ENCODE data around the gene GAD1. TPM values are rescaled to one million over a fixed set of nuclear protein-coding genes. Genes with fewer than 3 reads are reported as not detected.

The GAD1 gene
- total RNA-seq, 1 donor = not detected

DNA sequence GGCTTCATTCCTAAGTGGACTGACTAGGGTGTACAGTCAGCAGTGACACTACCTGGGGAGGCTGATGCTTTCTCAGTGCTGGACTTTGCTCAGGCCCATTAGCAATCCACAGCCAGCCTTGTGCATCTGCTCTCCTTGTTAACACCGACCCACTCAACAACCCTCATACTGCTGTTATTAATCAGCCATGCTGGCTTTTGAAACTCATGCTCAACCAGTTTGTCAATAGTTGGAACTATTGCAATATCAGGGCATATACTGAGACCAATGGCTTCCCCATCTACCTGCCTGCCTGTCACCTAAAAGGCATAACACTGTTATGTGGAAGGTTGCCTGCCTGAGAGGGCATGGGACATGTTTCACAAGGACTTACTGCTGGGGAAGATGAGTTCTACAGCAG lies 39.4 kb downstream of the GAD1 start:
- DNase-seq (ENCODE audit: low read depth) = no peak
- H3K4me3 ChIP-seq (ENCODE audit: low read depth, low read length) = no peak overlapping the region
- TF ChIP-seq, protein P1, sequence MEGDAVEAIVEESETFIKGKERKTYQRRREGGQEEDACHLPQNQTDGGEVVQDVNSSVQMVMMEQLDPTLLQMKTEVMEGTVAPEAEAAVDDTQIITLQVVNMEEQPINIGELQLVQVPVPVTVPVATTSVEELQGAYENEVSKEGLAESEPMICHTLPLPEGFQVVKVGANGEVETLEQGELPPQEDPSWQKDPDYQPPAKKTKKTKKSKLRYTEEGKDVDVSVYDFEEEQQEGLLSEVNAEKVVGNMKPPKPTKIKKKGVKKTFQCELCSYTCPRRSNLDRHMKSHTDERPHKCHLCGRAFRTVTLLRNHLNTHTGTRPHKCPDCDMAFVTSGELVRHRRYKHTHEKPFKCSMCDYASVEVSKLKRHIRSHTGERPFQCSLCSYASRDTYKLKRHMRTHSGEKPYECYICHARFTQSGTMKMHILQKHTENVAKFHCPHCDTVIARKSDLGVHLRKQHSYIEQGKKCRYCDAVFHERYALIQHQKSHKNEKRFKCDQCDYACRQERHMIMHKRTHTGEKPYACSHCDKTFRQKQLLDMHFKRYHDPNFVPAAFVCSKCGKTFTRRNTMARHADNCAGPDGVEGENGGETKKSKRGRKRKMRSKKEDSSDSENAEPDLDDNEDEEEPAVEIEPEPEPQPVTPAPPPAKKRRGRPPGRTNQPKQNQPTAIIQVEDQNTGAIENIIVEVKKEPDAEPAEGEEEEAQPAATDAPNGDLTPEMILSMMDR (IDR thresholded peaks at IDR 0.05; ENCODE audit: insufficient read depth, low read length) = no peak

DNA sequence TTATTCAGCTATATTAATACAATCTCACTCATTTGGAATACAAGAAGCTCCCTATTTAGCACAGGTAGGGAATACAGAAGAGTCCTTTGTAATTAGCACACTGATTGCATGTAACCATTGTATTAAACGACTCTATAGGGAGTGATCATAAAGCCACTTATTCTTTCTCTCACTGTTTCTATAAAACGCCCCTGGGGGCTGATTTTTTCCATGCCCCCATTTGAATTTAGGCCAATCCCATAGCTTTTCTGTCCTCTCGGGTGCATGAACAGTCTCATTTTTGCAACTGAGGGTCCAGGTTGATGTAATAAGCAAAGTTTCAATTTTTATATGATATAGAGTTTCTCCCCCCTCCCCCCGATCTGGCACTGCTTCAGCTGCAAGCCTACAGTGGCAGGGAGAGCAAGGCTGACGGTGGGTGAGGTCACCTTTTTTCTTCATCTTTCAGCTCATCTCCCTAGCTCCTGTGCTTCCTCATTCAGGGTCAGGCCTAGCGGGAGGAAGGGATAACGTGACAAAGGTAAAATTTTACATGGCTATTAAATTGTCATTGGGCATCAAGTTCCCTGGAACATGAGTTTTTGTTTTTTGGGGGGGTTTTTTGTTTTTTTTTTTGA lies 45.7 kb downstream of the GAD1 start:
- TF ChIP-seq, protein P1 (IDR thresholded peaks at IDR 0.05; ENCODE audit: insufficient read depth, low read length) = no peak
- H3K4me3 ChIP-seq (ENCODE audit: low read depth, low read length) = no peak overlapping the region
- DNase-seq (ENCODE audit: low read depth) = no peak

DNA sequence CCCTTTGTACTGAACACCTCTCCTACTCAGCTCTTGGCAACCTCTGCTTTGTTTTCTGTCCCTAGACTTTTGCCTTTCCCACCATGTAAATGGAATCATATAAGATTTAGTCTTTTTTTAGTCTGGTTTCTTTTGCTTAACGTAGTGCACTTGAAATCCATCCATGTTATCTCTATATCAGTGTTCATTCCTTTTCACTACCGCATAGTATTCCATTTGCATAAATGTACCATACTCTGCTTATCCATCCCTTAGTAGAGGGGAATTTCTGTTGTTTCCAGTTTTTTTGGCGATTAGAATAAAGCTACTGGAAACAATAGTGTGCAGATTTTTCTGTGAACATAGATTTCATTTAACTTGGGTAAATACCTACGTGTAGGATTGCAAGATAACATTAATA lies 46.4 kb downstream of the GAD1 start:
- H3K4me3 ChIP-seq (ENCODE audit: low read depth, low read length) = no peak overlapping the region
- TF ChIP-seq, protein P1 (IDR thresholded peaks at IDR 0.05; ENCODE audit: insufficient read depth, low read length) = no peak
- no peak for DNase-seq (ENCODE audit: low read depth)

DNA sequence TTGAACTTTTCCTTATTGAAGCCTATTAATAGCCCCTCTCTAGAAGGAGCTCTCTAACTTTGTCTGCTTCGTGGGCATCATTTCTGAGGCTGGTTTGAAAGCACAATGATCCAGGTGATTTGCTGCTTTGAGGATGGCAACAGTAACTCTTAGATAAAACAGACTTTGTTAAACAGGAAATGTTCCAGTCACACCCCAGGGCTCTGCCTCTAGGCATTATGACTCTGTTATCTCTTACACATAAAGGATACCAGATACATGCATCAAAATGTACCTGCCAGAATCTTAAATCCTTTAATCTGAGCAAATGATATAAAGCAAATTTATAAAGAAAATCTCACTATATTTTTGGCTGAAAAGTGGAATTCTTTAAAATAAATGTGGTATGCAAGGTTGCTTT lies 52.3 kb downstream of the GAD1 start:
- TF ChIP-seq, protein P1 (IDR thresholded peaks at IDR 0.05; ENCODE audit: insufficient read depth, low read length) = no peak
- no peak overlapping the region for H3K4me3 ChIP-seq (ENCODE audit: low read depth, low read length)
- no peak for DNase-seq (ENCODE audit: low read depth)

DNA sequence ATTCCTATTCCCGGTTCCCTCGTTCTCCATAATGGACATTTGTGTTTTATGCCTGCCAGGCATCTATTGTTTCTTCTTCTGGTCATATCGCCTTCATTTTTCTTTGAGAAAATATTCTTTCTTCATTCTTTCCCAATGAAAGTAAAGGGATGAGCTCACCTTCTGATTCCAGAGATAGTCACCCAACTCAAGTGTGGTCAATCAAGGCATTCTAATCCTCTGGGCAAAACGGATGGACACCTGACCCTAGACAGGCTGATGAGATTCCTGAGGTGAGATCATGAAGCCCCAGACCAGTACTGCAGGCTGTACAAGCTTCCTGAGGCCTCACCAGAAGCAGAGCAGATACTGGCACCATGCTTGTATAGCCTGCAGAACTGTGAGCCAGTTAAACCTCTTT lies 52.8 kb downstream of the GAD1 start:
- DNase-seq (ENCODE audit: low read depth) = no peak
- TF ChIP-seq, protein P1 (IDR thresholded peaks at IDR 0.05; ENCODE audit: insufficient read depth, low read length) = no peak

DNA sequence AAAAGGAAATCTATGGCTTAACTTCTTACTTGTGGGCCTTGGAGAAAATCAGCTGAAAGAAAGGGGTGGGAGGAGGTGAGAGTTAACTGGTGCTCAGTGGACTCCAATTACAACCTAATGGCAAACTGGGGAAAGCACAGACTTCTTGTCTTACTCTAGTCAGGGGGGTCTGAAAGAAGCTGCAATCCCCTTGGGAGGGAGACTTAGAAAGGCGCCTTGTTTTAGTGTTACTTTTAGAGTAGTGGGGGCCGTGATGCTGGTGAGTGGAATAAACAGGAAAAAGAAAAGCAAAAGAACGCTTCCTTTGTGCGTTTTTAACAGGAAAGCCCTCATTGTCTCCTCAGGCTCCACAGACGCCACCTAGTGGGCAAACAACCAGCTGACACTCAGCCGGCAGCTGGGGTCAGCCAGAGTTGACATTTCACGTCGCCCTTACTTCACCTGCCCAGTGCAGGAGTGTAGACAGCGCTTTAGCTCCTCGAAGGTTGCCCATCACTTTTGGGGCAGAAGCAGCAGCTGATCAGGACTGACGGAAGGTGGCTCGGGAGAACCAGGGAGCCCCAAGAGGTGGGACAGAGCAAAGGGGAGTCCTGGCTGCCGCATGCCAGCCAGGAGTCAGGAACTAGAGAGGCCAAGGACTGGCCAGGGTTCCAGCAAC lies 56.5 kb downstream of the GAD1 start:
- TF ChIP-seq, protein P1 (IDR thresholded peaks at IDR 0.05; ENCODE audit: insufficient read depth, low read length) = peak; percentile 97
- DNase-seq (ENCODE audit: low read depth) = peak; percentile 70
- H3K4me3 ChIP-seq (ENCODE audit: low read depth, low read length) = peak overlapping the region; percentile 41

More for the DNA sequence above, 52.8 kb downstream of the GAD1 start:
- H3K4me3 ChIP-seq (ENCODE audit: low read depth, low read length) = no peak overlapping the region
